Choroid plexus epithelial cell (primary cell): ENCODE results near the gene FHL2.

Source experiments
- DNase-seq: peaks from one replicate; pipeline ENCODE4 v3.0.0-alpha.2; 2010; ENCODE audit warnings: low read depth
- H3K4me3 ChIP-seq: 2 replicates; pipeline ENCODE4 v1.5.1; 2011; ENCODE audit warnings: low read depth, mild to moderate bottlenecking, control low read depth, low read length, moderate library complexity
- CTCF ChIP-seq: conservative IDR thresholded peaks from 2 replicates; pipeline ENCODE4 v1.5.1; 2011; ENCODE audit warnings: low read depth, mild to moderate bottlenecking, control low read depth, inconsistent platforms, low read length, moderate library complexity

The FHL2 gene

GRCh38 chr2:105398336-105399206, at the start of gene FHL2:
TSS of gene FHL2 (minus strand) at chr2:105399051. CDS start at chr2:105386516, 12,535 bp downstream.
- TF ChIP-seq CTCF = peak; percentile 32
- peak within 1 kb of the TSS; percentile 100 for H3K4me3 ChIP-seq
- peak; percentile 89 for DNase-seq

GRCh38 chr2:105447476-105447875, 48.6 kb upstream of the FHL2 start:
- H3K4me3 ChIP-seq = no peak overlapping the region
- no peak for TF ChIP-seq CTCF
- no peak for DNase-seq

- no peak for TF ChIP-seq CTCF
- no peak for DNase-seq
- no peak overlapping the region for H3K4me3 ChIP-seq
Measured at GRCh38 chr2:105446501-105446900, 47.6 kb upstream of the FHL2 start.

GRCh38 chr2:105445976-105446375, 47.1 kb upstream of the FHL2 start:
- no peak for DNase-seq
- no peak overlapping the region for H3K4me3 ChIP-seq
- TF ChIP-seq CTCF = no peak

GRCh38 chr2:105445498-105445897, 46.6 kb upstream of the FHL2 start:
- no peak for TF ChIP-seq CTCF
- DNase-seq = no peak
- no peak overlapping the region for H3K4me3 ChIP-seq

- no peak for TF ChIP-seq CTCF
- no peak overlapping the region for H3K4me3 ChIP-seq
- no peak for DNase-seq
Measured at GRCh38 chr2:105443617-105444598, 45.1 kb upstream of the FHL2 start.
